Testis (tissue), 3 donors: ENCODE measurements around the gene IMPG2. TPM values are rescaled to one million over a fixed set of nuclear protein-coding genes. Genes with fewer than 3 reads are reported as not detected.

Experiments used
- DNase-seq: peaks from one replicate; pipeline ENCODE4 v3.0.0-alpha.2; 2019
- H3K27ac ChIP-seq, 2 donors: fragments of 200-600 bp; sonication (generic); one replicate each; pipeline ENCODE4 v1.5.1; 2019
- H3K27me3 ChIP-seq: fragments of 200-600 bp; sonication (generic); one replicate; pipeline ENCODE4 v1.5.1; 2019
- H3K36me3 ChIP-seq: fragments of 200-600 bp; sonication (generic); one replicate; pipeline ENCODE4 v1.5.1; 2017; ENCODE audit warnings: low read depth; ENCODE audit errors: missing control alignments
- H3K4me1 ChIP-seq: fragments of 200-600 bp; sonication (generic); one replicate; pipeline ENCODE4 v1.5.1; 2019
- H3K4me3 ChIP-seq, 2 donors: fragments of 200-600 bp; sonication (generic); one replicate each; pipeline ENCODE4 v1.5.1; 2017 to 2019
- H3K9me3 ChIP-seq: fragments of 200-600 bp; sonication (generic); one replicate; pipeline ENCODE4 v1.5.1; 2017
- CTCF ChIP-seq, 3 experiments: fragments of 450-650 bp in 2 of 3; fragments of 200-600 bp in 1 of 3; sonication (generic) in 1 of 3; IDR thresholded peaks; one replicate each; pipeline ENCODE4 v1.5.1; 2016 to 2019; ENCODE audit warnings: antibody characterized with exemption in 3 of 3, mild to moderate bottlenecking in 2 of 3, moderate library complexity in 1 of 3
- POLR2A ChIP-seq: fragments of 450-650 bp; IDR thresholded peaks from one replicate; pipeline ENCODE4 v1.6.1; 2017; ENCODE audit warnings: antibody characterized with exemption, mild to moderate bottlenecking, moderate library complexity
- WGBS, 2 donors: methylation state at CpG; one replicate each; pipeline ENCODE4 v1.1.5; 2018; 5-methylcytosine and 5-hydroxymethylcytosine counted together
- intact Hi-C: fragments of 100-400 bp; cut with DNase I; formaldehyde crosslinking; loops from one replicate; pipeline ENCODE4 v1.15.1; 2023; ENCODE audit warnings: low total_unique reads
- polyA plus RNA-seq: library from polyadenylated mRNA; stranded (reverse); fragments of 350-450 nt; fragmentation: Illumina TruSeq; extraction: RNeasy Lipid Tissue Mini Kit (QIAGEN cat#74804); gene quantifications from one replicate; pipeline ENCODE4 v1.2.3, GENCODE V29; 2014; ENCODE audit warnings: low read depth, low replicate concordance; ENCODE audit not compliant: insufficient read depth
- total RNA-seq, 2 donors: library from RNA; depleted of rRNA; stranded (reverse); fragments of >200 nt; gene quantifications; one replicate each; pipeline ENCODE4 v1.2.3, GENCODE V29; 2016

IMPG2 gene
- total and polyA plus RNA-seq, 3 donors from 2014 or later: 0.39 to 0.53 (median 0.50) TPM

GRCh38 chr3:101240719-101241399, 79.5 kb downstream of the IMPG2 start:
- Histone ChIP-seq H3K27me3 (no peaks in the 10 kb centered on the region), H3K4me3 (no peak overlapping the region), H3K9me3 (no peaks in the 10 kb centered on the region), H3K36me3 (no peaks in the 10 kb centered on the region), H3K4me1 (no peaks in the 10 kb centered on the region), H3K27ac (no peak overlapping the region)
- 96 to 97% methylated on average over 1 of the region's 1 CpG for WGBS, 2 donors
- no peak for DNase-seq
- no peak for TF ChIP-seq POLR2A
- no peak for TF ChIP-seq CTCF (IDR thresholded peaks at IDR 0.05)
- intact Hi-C loops: no loop called here

- Histone ChIP-seq H3K27me3 (no peaks in the 10 kb centered on the region), H3K4me1 (no peaks in the 10 kb centered on the region), H3K36me3 (no peaks in the 10 kb centered on the region), H3K27ac (no peak overlapping the region), H3K9me3 (no peaks in the 10 kb centered on the region), H3K4me3 (no peak overlapping the region)
- DNase-seq: no peak
- intact Hi-C loops: no loop called here
- 92% methylated on average over 3 of the region's 3 CpGs for WGBS, 2 donors
- TF ChIP-seq CTCF (IDR thresholded peaks at IDR 0.05): no peak
- TF ChIP-seq POLR2A: no peak
Observed at GRCh38 chr3:101235048-101235447, 85.3 kb downstream of the IMPG2 start.

GRCh38 chr3:101230618-101231017, 89.8 kb downstream of the IMPG2 start:
- Histone ChIP-seq H3K27me3 (no peaks in the 10 kb centered on the region), H3K4me3 (no peak overlapping the region), H3K4me1 (no peaks in the 10 kb centered on the region), H3K27ac (no peak overlapping the region), H3K9me3 (no peaks in the 10 kb centered on the region), H3K36me3 (no peaks in the 10 kb centered on the region)
- DNase-seq: no peak
- TF ChIP-seq CTCF (IDR thresholded peaks at IDR 0.05): no peak
- TF ChIP-seq POLR2A: no peak
- intact Hi-C loops: no loop called here

GRCh38 chr3:101229681-101230080, 90.7 kb downstream of the IMPG2 start:
- no peak for TF ChIP-seq POLR2A
- TF ChIP-seq CTCF (IDR thresholded peaks at IDR 0.05): no peak
- no peaks in the 10 kb centered on the region for H3K9me3 ChIP-seq
- intact Hi-C loops: no loop called here
- no peaks in the 10 kb centered on the region for H3K36me3 ChIP-seq
- no peak for DNase-seq
- no peak overlapping the region for H3K4me3 ChIP-seq
- no peak overlapping the region for H3K27ac ChIP-seq
- WGBS, 2 donors: 78 to 83% methylated on average over 4 of the region's 4 CpGs
- no peaks in the 10 kb centered on the region for H3K27me3 ChIP-seq
- H3K4me1 ChIP-seq: no peaks in the 10 kb centered on the region

- no peaks in the 10 kb centered on the region for H3K27me3 ChIP-seq
- DNase-seq: no peak
- H3K4me3 ChIP-seq: no peak overlapping the region
- no peaks in the 10 kb centered on the region for H3K36me3 ChIP-seq
- no peak overlapping the region for H3K27ac ChIP-seq
- 75 to 86% methylated on average over 3 of the region's 3 CpGs for WGBS, 2 donors
- no peaks in the 10 kb centered on the region for H3K4me1 ChIP-seq
- intact Hi-C loops: no loop called here
- no peaks in the 10 kb centered on the region for H3K9me3 ChIP-seq
- TF ChIP-seq CTCF (IDR thresholded peaks at IDR 0.05) (no peak), POLR2A (no peak)
Observed at GRCh38 chr3:101228441-101228840, 91.9 kb downstream of the IMPG2 start.
